Muscle of back (tissue), 11 donors: ENCODE results near the gene SLCO3A1. TPM values are rescaled to one million over a fixed set of nuclear protein-coding genes. Genes with fewer than 3 reads are reported as not detected.
"Not testable (repeated sequence)": the region's sequence is repeated elsewhere in the genome, so short reads cannot be mapped to it uniquely, and the experiment has no call there.

ENCODE experiments used
- DNase-seq, 3 donors: peaks; one replicate each; pipeline versions ENCODE4 v3.0.0 to v3.0.0-alpha.2; 2013
- polyA plus RNA-seq, 10 donors: library from polyadenylated mRNA; unstranded; fragments of 120-200 nt; gene quantifications; one replicate each; pipeline ENCODE4 v1.2.1, GENCODE V29; 2013; ENCODE audit not compliant: insufficient read length in 10 of 10

SLCO3A1 gene
- polyA plus RNA-seq, 10 donors = 5.0 to 8.7 (median 6.5) TPM

DNA sequence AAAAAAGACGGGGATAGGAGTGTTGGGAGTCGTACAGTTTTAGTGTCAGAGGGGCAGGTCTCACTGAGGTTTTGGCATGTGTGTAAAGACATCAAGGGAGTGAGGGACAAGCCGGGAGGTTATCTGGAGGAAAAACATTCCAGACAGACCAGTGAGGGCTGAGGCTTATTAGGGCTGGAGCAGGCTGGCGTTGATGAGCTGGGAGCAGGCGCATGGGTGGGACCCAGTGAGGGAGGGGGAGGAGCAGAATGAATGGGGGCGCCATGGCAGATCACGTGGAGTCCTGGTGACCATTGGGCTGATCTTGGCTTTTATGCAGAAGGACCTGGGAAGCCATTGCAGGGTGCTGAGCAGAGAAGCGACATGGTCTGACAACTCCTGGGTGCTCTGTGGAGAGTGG is 180.2 kb downstream of the SLCO3A1 start:
- DNase-seq = no peak

- no peak for DNase-seq
Measured at GRCh38 chr15:92034227-92034626, 180.7 kb downstream of the SLCO3A1 start.

DNA sequence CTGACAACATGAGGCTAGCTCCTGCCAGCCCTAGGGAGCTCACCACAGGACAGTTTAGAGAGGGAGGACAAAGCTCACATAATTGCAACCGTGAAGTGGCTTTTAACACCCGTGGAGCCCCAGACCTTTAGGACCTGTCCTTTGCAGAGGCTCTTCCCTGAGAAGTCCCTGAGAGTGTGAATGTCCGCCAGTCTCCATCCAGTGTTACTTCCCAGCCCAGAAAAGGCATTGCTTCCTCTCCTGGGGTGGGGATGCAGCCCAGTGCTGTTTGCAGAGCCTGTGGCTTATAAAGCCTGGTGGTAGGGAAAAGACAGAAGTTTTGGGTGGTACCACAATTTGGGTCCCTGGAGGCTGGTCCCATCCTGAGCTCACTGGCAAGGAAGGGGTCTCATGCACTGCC is 182.0 kb downstream of the SLCO3A1 start:
- no peak for DNase-seq

DNA sequence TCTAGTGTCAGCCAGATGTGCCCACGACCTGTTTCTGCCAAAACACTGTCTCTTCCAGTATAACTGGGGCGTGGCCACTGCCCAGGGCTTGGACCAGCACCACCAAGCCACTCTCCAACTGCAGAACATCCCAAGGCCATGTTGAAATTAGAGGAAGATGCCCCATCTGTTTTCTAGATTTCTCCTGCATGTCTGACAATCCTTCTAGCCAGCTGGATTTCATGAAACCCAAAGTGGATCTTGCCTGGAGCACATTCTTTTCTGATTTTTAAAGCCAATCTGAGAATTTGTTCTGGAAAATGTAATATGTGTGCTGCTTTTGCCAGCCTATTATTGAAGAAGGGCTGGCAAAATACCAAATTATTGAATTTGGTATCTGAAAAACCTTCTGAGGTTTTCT is 182.5 kb downstream of the SLCO3A1 start:
- no peak for DNase-seq

- no peak for DNase-seq
Measured at GRCh38 chr15:92037491-92037890, 184.0 kb downstream of the SLCO3A1 start.

DNA sequence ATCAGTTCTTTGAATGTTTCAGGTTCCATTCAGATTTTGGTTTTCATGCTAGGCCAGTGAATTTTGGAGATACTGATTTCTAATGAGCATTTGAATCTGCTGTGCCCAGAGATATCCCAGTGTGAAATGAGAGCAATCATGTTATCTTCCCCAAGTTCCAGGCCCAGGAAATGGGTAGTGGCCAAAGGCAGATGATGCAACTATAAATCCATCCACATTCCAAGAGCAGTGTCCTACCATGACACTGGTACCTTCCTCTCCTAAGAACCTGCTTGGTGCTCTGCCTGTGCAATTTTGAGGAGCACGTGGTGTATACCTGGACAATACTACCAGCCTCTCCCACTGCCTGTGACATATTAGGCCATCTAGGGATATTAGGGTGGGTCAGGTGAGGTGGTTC is 186.8 kb downstream of the SLCO3A1 start:
- DNase-seq = no peak

GRCh38 chr15:92041371-92041770 is 187.9 kb downstream of the SLCO3A1 start:
- no peak for DNase-seq

- DNase-seq = no peak
Measured at GRCh38 chr15:92043283-92043682, 189.8 kb downstream of the SLCO3A1 start.

DNA sequence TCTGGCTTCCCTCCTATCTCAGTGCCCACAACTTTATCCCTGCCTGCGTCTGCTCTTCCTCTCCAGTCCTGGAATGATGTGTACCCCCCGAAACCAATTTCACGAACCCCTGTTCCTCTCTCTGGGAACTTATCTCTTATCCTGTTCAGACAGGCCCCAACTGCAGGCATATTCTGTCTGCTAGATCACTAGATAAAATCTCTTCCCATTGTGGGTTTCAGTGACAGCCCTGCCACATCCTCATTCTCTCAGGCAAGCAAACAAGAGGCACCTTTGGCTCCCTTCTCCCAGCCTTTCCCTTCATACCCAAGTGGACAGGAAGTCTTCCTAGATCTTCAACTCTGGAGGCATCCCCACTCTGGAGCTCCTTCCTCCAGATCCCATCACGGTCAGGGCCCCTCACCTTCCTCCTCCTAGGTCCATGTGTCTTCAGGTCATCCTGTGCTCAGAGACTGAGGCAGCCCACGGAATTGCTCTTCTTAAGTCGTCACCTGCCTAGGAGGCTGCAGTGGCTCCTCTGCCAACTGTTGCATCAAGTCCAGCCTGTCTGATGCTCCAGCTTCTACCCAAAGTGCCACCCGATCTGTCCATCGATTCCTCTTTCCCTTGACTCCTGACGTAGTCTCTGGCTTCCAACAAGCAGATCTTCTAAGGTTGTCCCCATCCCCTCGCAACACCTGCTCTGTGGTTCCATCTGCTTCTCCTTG is 190.8 kb downstream of the SLCO3A1 start:
- no peak for DNase-seq

DNA sequence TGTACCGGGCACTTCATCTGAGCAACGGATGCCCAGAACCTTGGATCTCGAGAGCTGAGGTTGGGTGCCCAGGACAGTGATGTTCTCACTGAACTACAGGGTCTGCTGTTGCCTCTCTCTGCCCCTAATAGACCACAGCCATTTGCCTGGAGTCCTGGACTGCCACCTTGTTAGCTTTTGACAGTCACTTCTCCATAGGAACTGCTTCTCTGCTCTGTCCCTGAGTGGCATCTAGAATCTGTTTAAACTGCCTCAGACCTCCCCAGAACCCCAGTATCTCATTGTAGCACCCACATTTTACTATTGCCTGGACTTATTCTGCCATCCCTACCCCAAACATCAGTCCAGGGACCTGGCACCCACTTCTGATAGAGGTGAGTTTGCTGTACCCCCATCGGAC is 194.4 kb downstream of the SLCO3A1 start:
- no peak for DNase-seq

DNA sequence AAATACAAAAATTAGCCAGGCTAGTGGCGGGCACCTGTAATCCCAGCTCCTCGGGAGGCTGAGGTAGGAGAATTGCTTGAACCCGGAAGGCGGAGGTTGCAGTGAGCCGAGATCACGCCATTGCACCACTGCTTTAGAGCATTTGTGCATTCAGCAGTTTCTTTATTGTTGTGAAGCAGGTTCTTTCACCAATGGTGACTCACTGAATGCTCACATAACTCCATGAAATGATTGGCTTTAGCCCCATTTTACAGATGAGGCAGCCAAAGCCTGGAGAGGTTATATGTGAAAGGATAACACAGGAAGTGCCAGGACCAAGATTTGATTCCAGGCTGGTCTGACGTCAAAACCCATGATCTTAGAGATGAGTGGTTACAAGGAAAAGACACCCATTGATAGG is 195.2 kb downstream of the SLCO3A1 start:
- DNase-seq = no peak

- DNase-seq = peak in 1 of 3 donors; percentile 31
Measured at GRCh38 chr15:92049290-92049989, 195.9 kb downstream of the SLCO3A1 start.

- DNase-seq = no peak
Measured at GRCh38 chr15:92050220-92050898, 196.9 kb downstream of the SLCO3A1 start.

DNA sequence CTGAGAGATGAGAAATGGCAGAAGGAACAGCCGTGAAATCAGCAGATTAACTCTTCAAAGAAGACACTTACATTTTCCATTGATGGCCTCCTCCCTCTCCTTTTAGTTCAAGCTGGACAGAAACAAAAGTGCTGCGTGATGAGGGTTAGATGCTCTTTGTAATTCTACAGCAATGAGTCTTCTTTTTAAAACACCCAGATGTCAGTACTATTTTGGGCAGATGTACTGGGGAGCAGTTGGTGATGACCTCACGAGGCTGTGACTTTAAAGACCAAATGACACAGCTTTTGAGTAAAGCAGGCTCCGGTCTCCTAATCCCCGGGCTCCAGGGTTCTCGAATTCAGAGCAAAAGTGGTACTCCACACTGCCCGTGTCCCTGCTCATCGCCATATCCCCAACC is 198.2 kb downstream of the SLCO3A1 start:
- no peak for DNase-seq

DNA sequence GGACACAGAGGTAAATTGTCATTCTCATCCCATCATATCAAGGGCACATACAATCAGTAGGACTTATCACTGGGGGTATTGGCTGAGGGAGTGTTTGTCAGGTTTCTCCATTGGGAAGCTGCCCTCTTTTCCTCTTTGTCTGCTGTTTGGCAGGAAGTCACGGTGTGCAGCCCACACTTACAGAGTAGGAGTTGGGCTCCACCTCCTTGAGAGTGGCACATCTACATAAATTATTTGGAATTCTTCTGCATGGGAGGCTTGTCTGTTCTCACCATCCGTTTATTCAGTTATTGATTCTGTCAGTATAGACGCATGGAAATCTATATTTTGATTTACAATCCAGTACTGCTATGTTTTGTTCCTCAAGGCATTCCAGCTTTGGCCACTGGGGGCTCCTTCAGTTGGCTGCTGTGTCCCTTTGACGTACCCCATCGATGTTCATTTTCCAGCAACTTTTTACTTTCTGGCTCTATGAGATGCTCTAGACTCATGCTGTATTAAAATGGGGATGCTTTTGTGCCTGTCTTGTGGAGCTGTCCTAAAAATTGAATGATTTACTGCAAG is 200.3 kb downstream of the SLCO3A1 start:
- no peak for DNase-seq

GRCh38 chr15:92056875-92057274 is 203.4 kb downstream of the SLCO3A1 start:
- no peak for DNase-seq

DNA sequence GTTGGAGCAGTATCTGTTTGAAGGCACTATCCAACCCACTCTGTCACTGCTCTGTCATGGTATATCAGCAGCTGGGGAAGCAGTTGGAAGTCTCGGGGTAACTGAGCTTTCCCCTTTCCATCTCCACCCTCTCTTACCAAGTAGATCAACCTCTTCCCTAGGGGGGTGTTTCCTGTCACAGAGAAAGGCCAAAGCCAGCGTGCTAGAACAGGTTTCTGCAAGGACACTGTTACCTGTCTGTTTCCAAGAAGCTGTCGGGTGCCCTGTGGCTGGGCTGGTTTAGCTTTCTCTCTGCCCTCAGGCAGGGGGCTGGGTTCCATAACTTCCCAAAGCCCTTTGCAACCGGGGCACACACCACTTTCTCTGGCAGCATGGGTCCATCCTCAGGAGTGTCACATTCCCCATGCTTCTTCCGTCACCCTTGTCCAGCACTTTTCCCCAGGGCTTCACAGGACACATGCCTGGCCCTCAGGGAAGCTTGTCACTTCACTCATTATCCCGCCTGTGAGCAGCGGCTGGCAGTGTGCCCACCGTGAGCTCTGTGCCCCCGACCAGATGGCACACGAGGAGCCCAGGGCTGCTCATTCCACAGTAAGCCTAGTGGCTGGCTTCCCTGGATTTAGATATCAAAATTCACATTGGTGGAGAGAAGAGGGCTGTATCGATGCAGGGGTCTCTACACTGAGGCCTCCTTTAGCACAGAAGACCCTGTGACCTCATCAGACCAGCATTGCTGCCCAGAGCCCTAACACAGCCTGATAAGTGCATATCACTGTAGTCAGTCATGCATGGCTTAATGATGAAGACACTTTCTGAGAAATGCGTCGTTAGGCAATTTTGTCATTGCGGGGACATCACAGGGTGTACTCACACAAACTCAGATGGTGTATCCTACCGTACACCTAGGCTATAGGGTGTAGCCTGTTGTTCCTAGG is 205.8 kb downstream of the SLCO3A1 start:
- no peak for DNase-seq

DNA sequence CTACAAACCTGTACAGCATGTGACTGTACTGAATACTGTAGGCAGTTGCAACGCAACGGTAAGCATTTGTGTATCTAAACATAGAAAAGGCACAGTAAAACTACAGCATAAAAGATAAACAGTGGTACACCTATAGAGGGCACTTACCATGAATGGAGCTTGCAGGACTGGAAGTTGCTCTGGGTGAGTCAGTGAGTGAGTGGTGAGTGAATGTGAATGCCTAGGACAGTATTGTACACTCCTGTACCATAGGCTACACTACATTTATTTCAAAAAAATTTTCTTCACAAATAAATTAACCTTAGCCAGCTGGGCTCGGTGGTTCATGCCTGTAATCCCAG is 206.4 kb downstream of the SLCO3A1 start:
- DNase-seq = not testable (repeated sequence)

- DNase-seq = no peak
Measured at GRCh38 chr15:92061511-92062195, 208.1 kb downstream of the SLCO3A1 start.

DNA sequence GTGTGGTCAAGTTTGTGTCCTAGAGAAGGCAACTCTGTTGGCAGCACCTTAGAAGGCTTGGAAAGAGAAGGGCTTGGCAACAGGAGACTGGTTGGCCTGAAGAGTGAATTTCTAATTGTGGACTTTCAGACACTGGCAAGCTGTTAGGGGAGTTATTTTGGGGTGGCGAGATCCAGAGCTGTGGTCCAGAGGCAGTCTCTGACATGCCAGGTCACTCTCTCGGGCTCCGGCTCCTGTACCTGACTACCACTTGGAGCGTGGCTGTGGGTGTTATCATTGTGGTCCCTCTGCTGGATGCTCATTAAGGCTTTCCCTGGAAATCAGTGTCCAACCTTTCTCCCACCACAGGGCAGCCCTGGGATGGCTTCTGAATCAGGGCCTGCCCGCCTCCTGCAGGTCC is 209.0 kb downstream of the SLCO3A1 start:
- DNase-seq = no peak

- DNase-seq = no peak
Measured at GRCh38 chr15:92068121-92068520, 214.6 kb downstream of the SLCO3A1 start.
